ENCODE results near the gene ZNF112.

ZNF112 gene

DNA sequence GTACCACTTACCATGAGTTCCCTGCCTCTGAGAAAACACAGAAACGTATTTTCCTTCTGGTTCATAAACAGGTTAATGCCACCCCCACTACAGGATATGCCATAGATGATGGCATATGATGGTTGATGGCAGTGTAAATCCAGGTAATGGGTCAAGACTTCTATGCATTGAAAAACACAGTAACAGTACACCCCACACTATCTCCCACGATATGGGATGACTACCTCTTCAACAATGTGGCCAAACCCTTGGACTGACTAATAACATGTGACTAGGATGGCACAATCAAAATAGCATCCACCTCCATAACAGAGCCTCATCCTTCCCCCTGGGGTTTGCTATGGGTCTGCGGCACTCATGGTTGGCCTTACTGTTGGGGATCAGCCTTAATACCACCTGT lies 73.6 kb downstream of the ZNF112 start:
- no peak for DNase-seq (ENCODE audit: low read depth, low spot score)

DNA sequence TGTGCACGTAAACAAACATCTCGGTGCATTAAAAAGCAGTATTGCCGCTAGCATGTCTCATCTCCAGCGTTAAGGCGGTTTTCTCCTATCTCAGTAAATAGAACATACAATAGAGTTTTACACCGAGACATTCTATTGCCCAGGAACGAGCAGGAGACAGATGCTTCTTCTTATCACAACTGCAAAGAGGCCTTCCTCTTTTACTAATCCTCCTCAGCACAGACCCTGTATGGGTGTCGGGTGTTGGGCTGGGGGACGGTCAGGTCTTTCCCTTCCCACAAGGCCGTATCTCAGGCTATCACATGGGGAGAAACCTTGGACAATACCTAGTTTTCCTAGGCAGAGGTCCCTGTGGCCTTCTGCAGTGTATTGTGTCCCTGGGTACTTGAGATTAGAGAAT lies 75.6 kb downstream of the ZNF112 start:
- DNase-seq (ENCODE audit: low read depth, low spot score), result no peak

DNA sequence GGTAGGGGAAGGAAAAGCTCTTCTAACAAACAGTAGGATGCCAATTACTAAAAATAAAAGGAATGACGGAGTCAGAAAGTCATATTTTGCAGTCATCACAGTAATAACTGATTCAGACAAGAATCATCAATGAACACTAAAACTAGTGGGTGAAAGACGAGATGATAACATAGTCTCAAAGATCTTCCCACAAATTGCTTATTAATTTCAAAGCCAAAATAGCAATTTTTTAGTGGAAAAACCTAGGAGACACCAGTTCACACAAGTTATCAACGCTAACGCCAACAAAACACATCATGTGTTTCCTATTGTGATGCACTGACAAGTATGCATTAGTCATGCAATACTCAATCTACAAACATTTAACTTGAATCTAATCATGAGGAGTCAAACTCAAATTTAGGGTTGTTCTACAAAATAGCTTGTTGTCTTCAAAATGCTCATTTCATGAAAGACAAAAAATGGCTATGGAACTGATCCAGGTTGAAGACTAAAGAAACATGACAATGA lies 78.2 kb downstream of the ZNF112 start:
- DNase-seq (ENCODE audit: low read depth, low spot score), result no peak

DNA sequence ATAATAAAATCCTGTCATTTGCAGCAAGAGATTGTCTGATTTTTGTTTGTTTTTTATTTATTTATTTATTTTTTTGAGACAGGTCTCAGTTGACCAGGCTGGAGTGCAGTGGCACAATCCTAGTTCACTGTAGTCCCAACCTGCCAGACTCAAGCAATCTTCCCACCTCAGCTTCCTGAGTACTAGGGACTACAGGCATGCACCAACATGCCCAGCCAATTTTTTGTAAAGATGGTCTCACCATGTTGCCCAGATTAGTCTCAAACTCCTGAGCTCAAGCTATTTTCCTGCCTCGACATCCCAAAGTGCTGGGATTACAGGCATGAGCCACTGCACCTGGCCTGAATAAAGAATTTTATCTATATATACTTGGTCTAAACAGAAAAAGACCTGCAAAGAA lies 79.1 kb downstream of the ZNF112 start:
- DNase-seq (ENCODE audit: low read depth, low spot score), result no peak

Measured in smooth muscle cell of the brain vasculature (primary cell).